Measurements from ENCODE around the gene WDFY2. TPM values are rescaled to one million over a fixed set of nuclear protein-coding genes. Genes with fewer than 3 reads are reported as not detected.

WDFY2 gene
- polyA plus RNA-seq, 1 donor from 2014 or later = 5.3 TPM

DNA sequence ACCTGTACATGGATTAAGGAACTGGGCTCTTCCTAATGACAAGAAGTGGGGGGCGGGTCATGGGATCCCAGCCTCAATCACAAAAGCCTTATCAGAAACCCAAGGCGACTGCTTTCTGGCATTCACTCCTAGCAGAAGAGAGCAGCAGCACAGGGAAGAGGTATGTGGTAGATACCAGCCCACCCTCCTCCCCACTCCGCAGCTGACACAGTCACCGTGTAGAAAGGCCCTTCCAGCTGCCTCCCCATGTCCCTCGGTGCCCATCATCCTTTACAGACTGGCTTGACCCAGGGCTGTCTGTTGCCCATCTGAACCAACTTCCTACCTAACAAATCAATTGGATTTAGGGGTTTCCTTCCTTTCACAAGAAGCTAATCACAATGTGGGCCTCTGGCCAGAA, 222.8 kb downstream of the WDFY2 start:
- H3F3A ChIP-seq (ENCODE audit: insufficient read depth, low read length, poor library complexity, severe bottlenecking) = peaks cover 5% of the 10 kb centered on the region
- H3K27ac ChIP-seq (ENCODE audit: low read length) = peak overlapping the region; percentile 62
- H3K79me2 ChIP-seq (replicated peaks; ENCODE audit: insufficient read depth, low read length) = no peaks in the 10 kb centered on the region
- TF ChIP-seq EP300 (conservative IDR thresholded peaks at IDR 0.05; ENCODE audit: poor library complexity, severe bottlenecking) (no peak), EZH2 (IDR thresholded peaks at IDR 0.05; ENCODE audit: borderline replicate concordance, insufficient read depth, low read length, poor library complexity, severe bottlenecking) (no peak), RAD21 (conservative IDR thresholded peaks at IDR 0.05) (no peak), MXI1 (conservative IDR thresholded peaks at IDR 0.05; ENCODE audit: poor library complexity, severe bottlenecking) (no peak), SMC3 (conservative IDR thresholded peaks at IDR 0.05; ENCODE audit: poor library complexity) (no peak), TAF1 (IDR thresholded peaks at IDR 0.05; ENCODE audit: low read depth) (no peak)
- TF ChIP-seq, protein P1, sequence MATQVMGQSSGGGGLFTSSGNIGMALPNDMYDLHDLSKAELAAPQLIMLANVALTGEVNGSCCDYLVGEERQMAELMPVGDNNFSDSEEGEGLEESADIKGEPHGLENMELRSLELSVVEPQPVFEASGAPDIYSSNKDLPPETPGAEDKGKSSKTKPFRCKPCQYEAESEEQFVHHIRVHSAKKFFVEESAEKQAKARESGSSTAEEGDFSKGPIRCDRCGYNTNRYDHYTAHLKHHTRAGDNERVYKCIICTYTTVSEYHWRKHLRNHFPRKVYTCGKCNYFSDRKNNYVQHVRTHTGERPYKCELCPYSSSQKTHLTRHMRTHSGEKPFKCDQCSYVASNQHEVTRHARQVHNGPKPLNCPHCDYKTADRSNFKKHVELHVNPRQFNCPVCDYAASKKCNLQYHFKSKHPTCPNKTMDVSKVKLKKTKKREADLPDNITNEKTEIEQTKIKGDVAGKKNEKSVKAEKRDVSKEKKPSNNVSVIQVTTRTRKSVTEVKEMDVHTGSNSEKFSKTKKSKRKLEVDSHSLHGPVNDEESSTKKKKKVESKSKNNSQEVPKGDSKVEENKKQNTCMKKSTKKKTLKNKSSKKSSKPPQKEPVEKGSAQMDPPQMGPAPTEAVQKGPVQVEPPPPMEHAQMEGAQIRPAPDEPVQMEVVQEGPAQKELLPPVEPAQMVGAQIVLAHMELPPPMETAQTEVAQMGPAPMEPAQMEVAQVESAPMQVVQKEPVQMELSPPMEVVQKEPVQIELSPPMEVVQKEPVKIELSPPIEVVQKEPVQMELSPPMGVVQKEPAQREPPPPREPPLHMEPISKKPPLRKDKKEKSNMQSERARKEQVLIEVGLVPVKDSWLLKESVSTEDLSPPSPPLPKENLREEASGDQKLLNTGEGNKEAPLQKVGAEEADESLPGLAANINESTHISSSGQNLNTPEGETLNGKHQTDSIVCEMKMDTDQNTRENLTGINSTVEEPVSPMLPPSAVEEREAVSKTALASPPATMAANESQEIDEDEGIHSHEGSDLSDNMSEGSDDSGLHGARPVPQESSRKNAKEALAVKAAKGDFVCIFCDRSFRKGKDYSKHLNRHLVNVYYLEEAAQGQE (IDR thresholded peaks at IDR 0.05; ENCODE audit: borderline replicate concordance) = no peak
- H3K27me3 ChIP-seq (ENCODE audit: insufficient read depth, low read depth, low read length) = no peaks in the 10 kb centered on the region
- H3K4me2 ChIP-seq (ENCODE audit: low read length) = no peak overlapping the region
- H4K20me1 ChIP-seq (ENCODE audit: insufficient read depth) = no peaks in the 10 kb centered on the region
- H3K9me2 ChIP-seq (ENCODE audit: insufficient read depth, low read length) = no peaks in the 10 kb centered on the region
- H2AFZ ChIP-seq (ENCODE audit: low read depth, low read length) = peak overlapping the region; percentile 15
- no peaks in the 10 kb centered on the region for H3K9me3 ChIP-seq (ENCODE audit: low read length)
- H3K9ac ChIP-seq (ENCODE audit: low read length) = peak overlapping the region; percentile 19
- H3K36me3 ChIP-seq (ENCODE audit: insufficient read depth, low read length) = no peaks in the 10 kb centered on the region
- H3K4me3 ChIP-seq (ENCODE audit: low read length) = peak overlapping the region; percentile 7

DNA sequence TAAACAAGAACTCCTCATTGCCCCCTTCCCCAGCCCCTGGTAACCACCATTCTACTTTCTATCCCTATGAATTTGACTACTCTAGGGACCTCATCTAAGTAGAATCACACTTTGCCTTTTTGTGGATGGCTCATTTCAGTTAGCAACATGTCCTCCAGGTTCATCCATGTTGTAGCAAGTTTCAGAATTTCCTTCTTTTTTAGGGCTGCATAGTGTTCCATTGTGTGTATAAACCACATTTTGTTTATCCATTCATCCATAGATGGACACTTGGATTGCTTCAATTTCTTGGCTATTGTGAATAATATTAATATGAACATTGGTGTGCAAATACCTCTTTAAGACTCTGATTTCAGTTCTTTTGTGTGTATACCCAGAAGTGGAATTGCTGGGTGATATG, 224.5 kb downstream of the WDFY2 start:
- Histone ChIP-seq H3K27ac (ENCODE audit: low read length) (no peak overlapping the region), H3K4me2 (ENCODE audit: low read length) (no peak overlapping the region)
- TF ChIP-seq RAD21 (conservative IDR thresholded peaks at IDR 0.05) (no peak), POLR2AphosphoS5 (IDR thresholded peaks at IDR 0.05) (no peak), SMC3 (conservative IDR thresholded peaks at IDR 0.05; ENCODE audit: poor library complexity) (no peak), TAF1 (IDR thresholded peaks at IDR 0.05; ENCODE audit: low read depth) (no peak), MXI1 (conservative IDR thresholded peaks at IDR 0.05; ENCODE audit: poor library complexity, severe bottlenecking) (no peak), EP300 (conservative IDR thresholded peaks at IDR 0.05; ENCODE audit: poor library complexity, severe bottlenecking) (no peak), EZH2 (IDR thresholded peaks at IDR 0.05; ENCODE audit: borderline replicate concordance, insufficient read depth, low read length, poor library complexity, severe bottlenecking) (no peak)
- TF ChIP-seq, protein P1 (IDR thresholded peaks at IDR 0.05; ENCODE audit: borderline replicate concordance) = no peak
- TF ChIP-seq, protein P2, sequence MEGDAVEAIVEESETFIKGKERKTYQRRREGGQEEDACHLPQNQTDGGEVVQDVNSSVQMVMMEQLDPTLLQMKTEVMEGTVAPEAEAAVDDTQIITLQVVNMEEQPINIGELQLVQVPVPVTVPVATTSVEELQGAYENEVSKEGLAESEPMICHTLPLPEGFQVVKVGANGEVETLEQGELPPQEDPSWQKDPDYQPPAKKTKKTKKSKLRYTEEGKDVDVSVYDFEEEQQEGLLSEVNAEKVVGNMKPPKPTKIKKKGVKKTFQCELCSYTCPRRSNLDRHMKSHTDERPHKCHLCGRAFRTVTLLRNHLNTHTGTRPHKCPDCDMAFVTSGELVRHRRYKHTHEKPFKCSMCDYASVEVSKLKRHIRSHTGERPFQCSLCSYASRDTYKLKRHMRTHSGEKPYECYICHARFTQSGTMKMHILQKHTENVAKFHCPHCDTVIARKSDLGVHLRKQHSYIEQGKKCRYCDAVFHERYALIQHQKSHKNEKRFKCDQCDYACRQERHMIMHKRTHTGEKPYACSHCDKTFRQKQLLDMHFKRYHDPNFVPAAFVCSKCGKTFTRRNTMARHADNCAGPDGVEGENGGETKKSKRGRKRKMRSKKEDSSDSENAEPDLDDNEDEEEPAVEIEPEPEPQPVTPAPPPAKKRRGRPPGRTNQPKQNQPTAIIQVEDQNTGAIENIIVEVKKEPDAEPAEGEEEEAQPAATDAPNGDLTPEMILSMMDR (IDR thresholded peaks at IDR 0.05; ENCODE audit: poor library complexity, severe bottlenecking) = no peak

More for the DNA sequence above, 224.5 kb downstream of the WDFY2 start:
- Histone ChIP-seq H3K79me2 (replicated peaks; ENCODE audit: insufficient read depth, low read length) (no peaks in the 10 kb centered on the region), H3K36me3 (ENCODE audit: insufficient read depth, low read length) (no peaks in the 10 kb centered on the region), H2AFZ (ENCODE audit: low read depth, low read length) (no peak overlapping the region), H3K9me2 (ENCODE audit: insufficient read depth, low read length) (no peaks in the 10 kb centered on the region), H3K9ac (ENCODE audit: low read length) (no peak overlapping the region), H3K27me3 (ENCODE audit: insufficient read depth, low read depth, low read length) (no peaks in the 10 kb centered on the region), H4K20me1 (ENCODE audit: insufficient read depth) (no peaks in the 10 kb centered on the region), H3F3A (ENCODE audit: insufficient read depth, low read length, poor library complexity, severe bottlenecking) (peaks cover 5% of the 10 kb centered on the region), H3K9me3 (ENCODE audit: low read length) (no peaks in the 10 kb centered on the region), H3K4me3 (ENCODE audit: low read length) (no peak overlapping the region)
